COR-L47 (cell line): Measurements from ENCODE around the gene BAIAP2.

Experiments used
- DNase-seq: peaks from one replicate; lab custom pipeline; 2025; lab: John Stamatoyannopoulos, UW

The BAIAP2 gene

DNA sequence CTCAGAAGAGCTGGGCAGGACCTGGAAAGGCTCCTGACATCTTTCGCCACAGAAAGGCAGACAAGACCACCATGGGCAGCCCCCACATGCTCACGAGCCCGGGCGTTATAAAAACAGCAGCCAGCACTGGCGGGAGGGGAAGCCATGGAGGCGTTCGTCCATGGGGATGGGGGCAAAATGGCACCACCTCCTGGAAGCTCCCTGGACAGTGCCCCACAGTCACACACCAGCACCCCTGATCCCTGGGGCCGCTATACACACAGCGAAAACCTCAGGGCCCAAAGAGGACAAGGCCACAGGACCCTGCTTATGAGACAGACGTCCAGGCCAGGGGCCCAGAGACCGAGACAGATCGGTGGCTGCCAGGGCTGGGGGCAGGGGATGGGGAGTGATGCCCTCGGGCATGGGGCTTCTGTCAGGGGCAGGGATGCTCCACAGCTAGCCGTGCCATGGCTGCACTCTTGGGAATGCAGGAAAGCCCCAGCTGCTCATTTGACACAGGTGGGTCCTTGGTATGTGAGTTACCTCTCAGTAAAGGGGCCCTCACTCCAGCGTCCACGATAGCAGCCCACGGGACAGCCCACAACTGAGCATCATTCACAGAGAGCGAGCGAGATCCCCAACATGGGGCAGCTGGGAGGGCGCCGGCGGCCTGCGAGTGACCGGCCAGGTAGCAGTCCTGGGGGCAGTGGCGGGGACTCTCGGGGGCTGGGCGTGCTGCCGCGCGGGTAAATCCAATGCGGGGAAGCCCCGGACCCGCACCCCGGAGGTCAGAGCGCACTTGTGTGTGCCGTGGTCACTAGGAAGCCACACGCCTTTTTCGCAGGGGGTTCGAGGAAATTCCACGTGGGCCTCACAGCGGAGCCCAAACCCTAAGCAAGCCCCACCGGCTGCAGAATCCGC, 124.0 kb downstream of the BAIAP2 start:
- DNase-seq: no peak

DNA sequence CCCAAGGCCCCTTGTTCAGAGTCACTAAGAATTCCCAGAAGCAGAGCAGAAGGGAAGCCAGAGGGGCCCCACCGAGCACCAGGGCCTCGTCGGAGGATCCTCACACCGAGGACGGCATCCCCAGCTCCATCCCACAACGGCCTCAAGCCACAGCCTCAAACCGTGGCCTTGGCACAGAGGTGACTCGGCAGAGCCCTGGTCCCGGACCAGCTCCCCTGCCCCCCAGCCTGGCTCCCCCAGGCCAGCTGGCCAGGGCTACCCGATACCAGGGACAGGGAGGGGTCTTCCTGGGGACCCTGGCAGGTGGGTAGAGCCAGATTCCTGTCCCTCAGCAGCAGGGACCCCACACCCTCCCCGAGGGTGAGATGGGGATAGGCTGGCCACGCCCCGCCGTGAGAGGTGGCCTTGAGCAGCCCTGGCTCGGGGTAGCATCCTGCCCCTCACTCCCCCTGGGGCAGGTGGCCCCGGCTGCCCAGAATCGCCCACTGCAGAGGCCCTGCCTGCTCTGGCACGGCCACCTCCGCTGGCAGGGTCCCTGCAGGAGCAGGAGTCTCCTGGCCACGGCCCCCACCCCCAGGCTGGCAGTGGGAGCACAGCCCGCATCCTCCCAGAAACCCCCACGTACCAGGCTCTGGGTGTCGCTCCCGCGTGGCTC, 124.8 kb downstream of the BAIAP2 start:
- DNase-seq: no peak

DNA sequence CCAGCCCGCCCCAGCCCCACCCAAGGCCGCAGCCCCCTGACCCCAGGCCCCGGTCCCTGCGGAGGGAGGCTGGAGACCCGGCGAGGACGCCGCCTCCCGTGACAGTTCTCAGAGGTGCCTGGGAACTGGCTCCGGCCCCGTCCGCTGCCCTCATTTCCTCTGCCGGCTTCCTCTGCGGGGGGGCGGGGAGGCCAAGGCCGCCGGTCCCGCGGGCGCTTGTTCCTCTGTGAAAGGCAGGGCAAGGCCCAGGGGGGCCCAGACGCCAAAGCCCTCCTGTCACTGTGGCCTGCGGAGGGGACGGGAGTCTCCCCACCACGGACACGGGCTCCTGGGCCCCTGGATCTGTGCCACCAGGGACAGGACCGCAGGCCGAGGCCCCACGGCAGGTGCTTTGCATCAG, 125.4 kb downstream of the BAIAP2 start:
- DNase-seq: no peak

DNA sequence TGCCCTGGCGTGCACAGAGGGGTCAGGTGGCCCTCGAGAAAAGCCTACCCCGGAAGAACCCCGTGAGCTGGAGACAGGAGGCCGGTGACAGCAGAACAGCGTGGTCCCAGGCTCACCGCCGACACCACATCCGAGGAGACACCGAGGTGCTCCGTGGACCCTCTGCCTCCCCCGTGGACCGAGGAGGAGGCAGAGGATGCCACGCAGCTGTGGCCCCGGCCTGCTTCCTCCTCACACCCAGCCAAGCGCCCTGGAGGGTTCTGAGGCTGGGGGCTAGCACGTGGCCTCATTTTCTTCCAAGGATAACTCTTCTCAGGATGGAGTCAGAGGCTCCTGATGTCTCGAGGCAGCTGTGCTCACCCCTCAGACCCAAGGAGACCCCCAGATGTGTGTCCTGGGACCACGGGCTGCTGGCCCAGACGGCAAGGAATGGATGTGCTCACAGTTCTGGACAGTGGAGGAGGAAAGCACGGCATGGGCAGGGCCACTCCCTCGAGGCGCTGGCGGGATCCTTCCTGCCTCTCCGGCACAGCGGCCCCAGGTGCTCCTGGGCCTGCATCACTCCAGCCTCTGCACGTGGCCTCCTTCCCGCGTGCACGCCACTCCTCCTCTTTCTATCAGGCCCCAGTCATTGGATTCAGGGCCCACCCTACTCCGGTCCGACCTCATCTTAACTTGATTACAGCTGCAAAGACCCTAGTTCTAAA, 125.9 kb downstream of the BAIAP2 start:
- DNase-seq: no peak

DNA sequence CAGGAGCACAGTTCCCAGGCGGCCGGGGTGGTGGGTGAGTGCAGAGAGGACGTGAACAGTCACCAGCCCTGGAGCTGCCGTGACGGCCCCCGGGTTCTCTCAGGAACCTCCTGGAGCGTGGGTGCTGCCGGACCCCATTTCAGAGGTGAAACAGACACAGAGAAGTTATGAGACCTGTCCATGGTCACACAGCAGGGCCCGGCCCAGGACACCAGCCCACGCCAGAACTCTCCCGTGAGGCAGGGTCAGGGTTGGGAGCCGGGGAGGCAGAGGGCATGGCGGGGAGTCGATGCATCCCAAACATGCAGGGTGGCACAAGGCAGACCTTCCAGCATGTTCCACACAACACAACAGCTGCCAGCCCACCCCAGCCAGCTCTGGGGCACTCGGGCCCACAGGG, 126.6 kb downstream of the BAIAP2 start:
- no peak for DNase-seq

DNA sequence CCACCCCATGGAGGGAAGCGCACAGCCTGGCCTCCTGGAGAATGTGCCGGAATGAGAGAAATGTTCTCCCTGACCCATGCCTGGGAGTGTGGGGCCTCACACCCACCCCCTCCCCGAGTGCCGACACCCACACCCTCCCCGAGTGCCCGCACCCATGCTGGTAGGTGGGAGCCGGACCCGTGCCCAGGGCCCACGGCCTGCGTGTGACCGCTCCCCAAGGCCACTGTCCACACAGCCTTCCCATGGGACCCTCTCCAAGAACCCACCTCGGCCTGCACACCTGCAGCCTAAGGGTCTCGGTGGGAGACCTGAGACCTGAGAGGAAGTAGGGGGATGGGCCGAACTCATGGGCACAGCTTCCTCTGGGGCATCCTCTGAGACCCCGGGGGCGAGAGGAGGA, 127.0 kb downstream of the BAIAP2 start:
- DNase-seq: no peak

DNA sequence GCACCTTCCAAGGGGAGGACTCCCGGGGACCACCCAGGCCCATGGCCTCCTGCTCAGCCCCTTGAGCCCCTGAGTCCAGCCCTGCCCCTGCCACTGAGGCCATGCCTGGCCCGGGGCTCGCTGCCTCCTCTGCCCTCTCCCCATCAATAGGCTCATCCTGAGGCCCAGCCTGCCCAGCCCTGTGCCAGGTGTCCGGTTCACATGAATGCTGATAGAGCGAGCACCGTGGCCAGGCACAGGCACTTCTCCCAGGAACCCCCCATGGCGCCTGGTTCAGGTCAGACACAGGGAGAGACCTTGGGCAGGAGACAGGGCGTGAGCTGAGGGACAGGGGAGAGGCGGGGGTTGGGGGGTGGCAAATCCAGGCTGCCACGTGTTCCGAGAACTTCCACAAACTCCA, 127.5 kb downstream of the BAIAP2 start:
- DNase-seq: no peak

DNA sequence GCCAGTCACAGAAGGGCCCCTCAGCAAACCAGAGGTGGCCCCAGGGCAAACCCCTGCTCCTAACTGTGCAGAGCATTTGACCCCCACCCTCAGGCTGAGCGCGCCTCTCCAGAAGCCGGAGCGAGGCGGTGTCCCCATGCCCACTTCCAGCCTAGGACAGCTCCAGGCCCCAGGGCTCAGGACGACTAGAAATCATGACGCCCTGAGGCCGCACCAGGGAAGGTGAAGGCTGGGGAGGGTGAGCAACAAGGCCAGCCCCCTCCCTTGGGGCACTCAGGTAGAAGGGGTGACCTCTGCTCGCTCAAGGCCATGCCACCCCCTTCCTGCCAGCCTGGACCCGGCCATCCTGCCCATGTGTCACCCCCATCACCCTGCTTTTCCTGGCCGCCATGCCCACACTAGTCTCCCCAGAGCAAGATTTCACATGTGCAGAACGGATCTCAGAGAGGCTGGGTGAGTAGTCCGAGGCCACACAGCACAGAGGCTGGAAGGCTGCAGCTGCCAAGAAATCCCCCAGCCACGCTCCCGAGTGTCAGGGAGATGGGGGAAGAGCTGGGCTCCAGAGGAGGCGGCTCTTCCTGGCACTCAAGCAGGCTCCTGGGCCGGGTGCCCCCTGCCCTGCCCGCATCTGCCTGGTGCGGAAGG, 128.2 kb downstream of the BAIAP2 start:
- no peak for DNase-seq

DNA sequence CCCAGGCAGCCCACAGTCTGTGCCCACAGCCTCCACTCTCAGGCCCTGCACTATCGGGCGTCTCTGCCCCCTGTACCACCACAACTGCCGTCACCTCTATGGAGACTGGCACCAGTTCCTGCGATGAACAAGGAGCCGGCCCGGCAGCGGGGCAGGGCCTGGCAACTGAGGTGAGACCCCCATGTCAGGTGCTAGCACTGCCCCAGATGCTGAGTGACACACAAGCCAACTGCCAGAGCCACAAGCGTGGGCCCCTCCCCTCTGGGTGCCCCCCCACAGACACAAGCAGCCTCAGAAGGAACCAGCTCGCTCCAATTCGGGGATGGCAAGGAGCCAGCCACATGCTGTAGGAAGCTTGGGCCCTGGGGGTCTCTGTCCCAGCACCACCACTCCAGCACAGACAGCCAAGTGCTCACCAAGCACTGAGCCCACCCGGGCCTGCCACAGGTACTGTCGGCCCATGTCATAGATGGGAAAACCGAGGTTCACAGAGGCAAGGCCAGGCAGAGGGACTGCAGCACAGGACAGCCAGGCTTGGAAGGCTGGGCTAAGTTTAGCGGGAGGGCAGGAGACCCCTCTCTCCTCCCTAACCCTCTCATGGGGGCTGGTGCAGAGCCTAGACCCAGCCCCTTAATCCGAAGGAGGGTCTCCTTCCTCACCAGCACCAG, 128.9 kb downstream of the BAIAP2 start:
- DNase-seq: no peak

DNA sequence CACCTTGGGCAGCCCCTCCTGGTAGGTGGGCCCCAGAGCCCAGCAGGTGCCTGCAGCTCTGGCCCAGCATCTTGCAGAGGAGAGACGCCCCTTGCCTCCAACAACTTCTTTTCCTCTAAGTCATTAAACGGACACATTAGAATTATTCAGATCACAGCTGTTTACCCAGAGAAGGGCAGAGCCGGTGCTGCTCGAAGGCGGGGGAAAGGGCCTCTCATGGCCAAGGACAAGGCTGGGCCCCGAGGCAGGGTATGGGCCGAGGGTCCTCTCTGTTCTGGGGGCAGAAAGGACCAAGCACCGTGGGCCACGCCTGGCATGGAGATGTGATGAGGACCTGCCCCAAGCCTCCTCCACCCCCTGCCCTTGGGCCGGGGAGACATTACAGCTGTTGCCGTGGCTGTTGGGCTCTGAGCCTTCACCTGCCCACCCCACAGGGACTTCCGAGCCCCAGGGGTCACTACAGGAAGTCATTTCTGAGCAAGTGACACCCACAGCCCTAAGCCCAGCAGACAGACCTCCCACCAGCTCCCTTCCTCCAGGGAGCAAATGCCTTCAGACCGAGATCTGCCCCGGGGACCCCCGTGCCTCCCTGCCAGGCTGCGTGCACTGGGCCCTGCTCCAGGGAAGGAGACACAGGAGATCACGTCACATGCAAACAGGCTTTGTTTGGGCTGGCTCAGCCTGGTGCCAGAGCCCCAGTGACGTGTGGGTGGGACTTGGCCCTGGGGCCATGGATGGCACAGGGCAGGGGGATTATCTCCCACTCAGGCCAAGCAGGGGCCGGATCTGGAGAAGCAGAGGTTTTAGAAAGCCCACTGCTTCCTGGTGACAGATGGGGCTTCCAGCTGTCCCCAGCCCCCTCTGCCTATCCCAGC, 129.7 kb downstream of the BAIAP2 start:
- DNase-seq: no peak

DNA sequence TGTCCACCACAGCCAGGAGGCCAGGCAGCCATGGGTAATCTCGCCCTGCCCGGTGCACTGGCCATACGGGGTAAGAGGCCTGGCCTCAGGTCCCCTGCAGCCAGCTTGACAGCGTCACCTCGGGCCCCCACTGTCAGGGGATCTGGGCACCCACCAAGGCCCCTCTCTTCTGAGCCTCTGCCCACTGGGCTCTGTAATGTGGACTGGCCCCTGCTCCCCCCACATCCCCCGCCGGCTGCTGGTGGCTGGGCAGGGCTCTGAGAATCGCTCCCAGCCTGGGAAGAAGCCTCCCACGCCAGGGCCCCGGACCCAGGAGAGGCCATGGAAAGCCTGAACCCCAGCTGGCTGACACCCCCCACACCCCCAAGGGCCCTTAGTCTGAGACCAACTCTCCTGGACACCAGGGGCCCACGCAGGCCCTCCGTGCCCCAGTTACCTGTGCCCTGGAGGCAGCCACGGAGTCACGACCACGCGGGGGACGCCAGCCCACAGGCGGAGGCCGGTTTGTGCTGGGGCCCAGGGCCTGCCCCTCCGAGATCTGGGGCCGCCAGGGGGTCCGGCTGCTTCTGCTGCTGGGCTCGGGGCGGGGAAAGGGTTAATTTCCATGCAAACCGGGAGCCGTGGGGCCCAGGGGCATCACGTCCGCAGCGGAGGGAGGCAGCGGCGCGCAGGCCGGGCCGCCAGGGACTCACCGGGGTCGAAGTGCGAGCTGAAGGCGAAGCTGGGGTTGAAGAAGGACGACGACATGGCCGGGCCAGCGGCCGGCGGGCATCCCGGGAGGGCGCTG, 130.5 kb downstream of the BAIAP2 start, which contains the start of gene PVALEF:
Gene PVALEF, plus strand, starts transcription at position 262 of the 787 bp plus-strand sequence. CDS start 15,720 bp downstream, outside the sequence.
- DNase-seq: no peak

DNA sequence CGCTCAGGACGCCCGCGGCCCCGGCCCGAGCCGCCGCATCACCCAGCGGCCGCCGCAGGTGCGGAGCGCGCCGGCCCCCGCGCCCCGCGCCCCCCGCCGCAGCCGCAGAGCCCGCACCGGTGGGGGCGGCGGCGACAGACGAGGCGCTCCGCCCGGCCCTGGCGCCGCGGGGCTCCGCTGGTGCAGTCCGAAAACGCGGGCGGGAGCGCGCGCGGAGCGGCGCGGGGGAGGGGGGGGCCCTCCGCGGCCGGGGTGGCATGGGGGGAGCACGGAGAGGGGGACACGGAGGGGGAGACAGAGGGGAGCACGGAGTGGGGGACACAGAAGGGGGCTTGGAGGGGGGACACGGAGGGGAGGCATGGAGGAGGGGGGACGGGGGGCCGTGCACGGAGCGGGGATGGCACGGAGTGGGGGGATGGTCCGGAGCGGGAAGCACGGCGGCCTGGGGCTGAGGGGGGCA, 131.1 kb downstream of the BAIAP2 start, which contains the start of gene AATK:
Gene AATK, minus strand, starts transcription at position 189 of the 460 bp plus-strand sequence. CDS start 229 bp downstream, outside the sequence.
- DNase-seq: no peak
